ENCODE results near the gene C15orf39. TPM values are rescaled to one million over a fixed set of nuclear protein-coding genes. Genes with fewer than 3 reads are reported as not detected.

C15orf39 gene
- total RNA-seq, 1 experiment from 2014 or later: 45.6 TPM

DNA sequence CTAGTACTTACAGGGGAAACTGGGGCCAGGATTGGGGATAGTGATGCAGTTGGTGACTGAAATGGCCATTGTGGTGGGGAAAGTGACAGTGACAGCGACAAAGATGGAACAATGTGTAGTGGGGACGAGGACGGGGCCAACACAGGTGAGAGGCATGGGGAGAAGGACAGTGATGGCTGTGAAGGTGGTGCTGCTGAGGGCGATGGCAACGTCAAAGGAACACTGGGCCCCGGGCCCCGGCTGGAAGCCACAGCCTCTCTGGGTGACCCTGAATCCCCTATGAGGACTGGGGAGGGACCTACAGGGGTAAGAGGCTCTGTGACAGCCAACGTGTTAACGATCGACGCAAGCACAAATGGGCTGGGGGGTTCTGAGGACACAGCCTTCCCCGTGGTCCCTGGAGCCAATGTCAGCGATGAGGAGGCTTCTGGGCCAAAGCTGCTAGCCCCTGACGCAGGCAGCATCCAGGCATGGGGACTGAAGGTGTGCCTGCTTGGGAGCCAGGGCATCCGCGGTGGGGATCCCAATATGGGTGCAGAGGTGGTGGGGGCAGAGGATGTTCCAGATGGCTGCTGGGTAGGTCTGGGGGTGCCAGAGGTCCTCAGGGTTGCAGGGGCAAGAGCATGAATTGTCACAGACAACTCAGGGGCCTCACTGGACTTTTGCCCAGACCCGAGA, 31.3 kb downstream of the C15orf39 start:
- Mint-ChIP-seq H3K9me3 (no peaks in the 10 kb centered on the region), H3K27me3 (ENCODE audit: low read depth) (peaks cover 38% of the 10 kb centered on the region)

More for the DNA sequence above, 31.3 kb downstream of the C15orf39 start:
- Mint-ChIP-seq H3K4me3 (no peak overlapping the region), H3K36me3 (ENCODE audit: insufficient read depth in 1 of 3, low read depth in 3 of 3) (peaks cover 0 to 2% (median 0%) of the 10 kb centered on the region in 3 experiments; a peak in 2 of 7 replicates), H3K4me1 (peaks cover 9 to 18% of the 10 kb centered on the region in 2 experiments), H3K27ac (no peak overlapping the region; a peak in 1 of 7 replicates)
- H4K8ac ChIP-seq (replicated peaks; ENCODE audit: insufficient read length, low read depth, low read length): no peak overlapping the region
- H2BK120ac ChIP-seq (ENCODE audit: low read depth, low read length, poor library complexity, severe bottlenecking): no peak overlapping the region
- no peak overlapping the region for H3K18ac ChIP-seq (ENCODE audit: insufficient read length, low read depth, low read length)
- H3K27ac ChIP-seq (ENCODE audit: insufficient read length, low read depth, low read length): no peak overlapping the region
- no peak overlapping the region for H2AFZ ChIP-seq (ENCODE audit: low read length)
- no peak overlapping the region for H2BK15ac ChIP-seq (ENCODE audit: low read depth, low read length)
- H3T11ph ChIP-seq (ENCODE audit: low read length): no peak overlapping the region
- no peak overlapping the region for H2BK12ac ChIP-seq (ENCODE audit: insufficient read length, low read depth, low read length)
- no peaks in the 10 kb centered on the region; the same call in 1 of the 2 replicates for H3K4me1 ChIP-seq (ENCODE audit: insufficient read depth, low read length)
- no peaks in the 10 kb centered on the region for H3K79me2 ChIP-seq (ENCODE audit: insufficient read depth, low read length)
- no peak overlapping the region for H3K4me2 ChIP-seq (ENCODE audit: insufficient read depth, insufficient read length, low read length)
- no peak overlapping the region; the same call in 1 of the 2 replicates for H3K14ac ChIP-seq (ENCODE audit: insufficient read depth, low read length)
- no peak overlapping the region for H2AK5ac ChIP-seq (ENCODE audit: insufficient read length, low read length)
- no peaks in the 10 kb centered on the region for H3K27me3 ChIP-seq (ENCODE audit: insufficient read depth, low read length)
- no peaks in the 10 kb centered on the region for H3K23me2 ChIP-seq (ENCODE audit: insufficient read length, low read depth, low read length, poor library complexity, severe bottlenecking)
- no peak overlapping the region for H3K56ac ChIP-seq (ENCODE audit: insufficient read length, low read depth, low read length)
- no peak overlapping the region for H3K4ac ChIP-seq (ENCODE audit: low read depth, low read length)
- TF ChIP-seq, protein P1, sequence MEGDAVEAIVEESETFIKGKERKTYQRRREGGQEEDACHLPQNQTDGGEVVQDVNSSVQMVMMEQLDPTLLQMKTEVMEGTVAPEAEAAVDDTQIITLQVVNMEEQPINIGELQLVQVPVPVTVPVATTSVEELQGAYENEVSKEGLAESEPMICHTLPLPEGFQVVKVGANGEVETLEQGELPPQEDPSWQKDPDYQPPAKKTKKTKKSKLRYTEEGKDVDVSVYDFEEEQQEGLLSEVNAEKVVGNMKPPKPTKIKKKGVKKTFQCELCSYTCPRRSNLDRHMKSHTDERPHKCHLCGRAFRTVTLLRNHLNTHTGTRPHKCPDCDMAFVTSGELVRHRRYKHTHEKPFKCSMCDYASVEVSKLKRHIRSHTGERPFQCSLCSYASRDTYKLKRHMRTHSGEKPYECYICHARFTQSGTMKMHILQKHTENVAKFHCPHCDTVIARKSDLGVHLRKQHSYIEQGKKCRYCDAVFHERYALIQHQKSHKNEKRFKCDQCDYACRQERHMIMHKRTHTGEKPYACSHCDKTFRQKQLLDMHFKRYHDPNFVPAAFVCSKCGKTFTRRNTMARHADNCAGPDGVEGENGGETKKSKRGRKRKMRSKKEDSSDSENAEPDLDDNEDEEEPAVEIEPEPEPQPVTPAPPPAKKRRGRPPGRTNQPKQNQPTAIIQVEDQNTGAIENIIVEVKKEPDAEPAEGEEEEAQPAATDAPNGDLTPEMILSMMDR (conservative IDR thresholded peaks at IDR 0.05): no peak
- WGBS (ENCODE audit: extremely low coverage, insufficient read length, low lambda C conversion rate): no CpG with 5 or more reads among the region's 17 CpGs
- no peak for DNase-seq
- no peak overlapping the region for H2BK20ac ChIP-seq (ENCODE audit: low read depth, low read length, poor library complexity, severe bottlenecking)
- no peaks in the 10 kb centered on the region for H3K79me1 ChIP-seq (ENCODE audit: insufficient read depth, low read depth, low read length, poor library complexity, severe bottlenecking)
- no peak overlapping the region for H3K23ac ChIP-seq (ENCODE audit: insufficient read length, low read depth, low read length)
- H4K5ac ChIP-seq (ENCODE audit: insufficient read length, low read depth, low read length): no peak overlapping the region
- H4K20me1 ChIP-seq (ENCODE audit: control insufficient read depth, insufficient read depth, insufficient read length): no peaks in the 10 kb centered on the region
- H4K91ac ChIP-seq (ENCODE audit: insufficient read length, low read depth, low read length): no peak overlapping the region
- no peak overlapping the region for H2BK5ac ChIP-seq (ENCODE audit: insufficient read length, low read length)
- no peaks in the 10 kb centered on the region for H3K9me3 ChIP-seq (ENCODE audit: control insufficient read depth, low read depth, low read length)
- no peak overlapping the region for H3K9ac ChIP-seq (ENCODE audit: extremely low read depth, insufficient read length, low read length)
